Thyroid gland (tissue), 4 donors: ENCODE data around the gene ANKRD10. TPM values are rescaled to one million over a fixed set of nuclear protein-coding genes. Genes with fewer than 3 reads are reported as not detected.
A peak's percentile ranks its signal among the peaks of the same experiment; 100 is the strongest.

Experiments
- DNase-seq, 2 donors: peaks; one replicate each; pipeline ENCODE4 v3.0.0-alpha.2; 2019
- H3K27ac ChIP-seq, 3 donors: fragments of 200-600 bp; sonication (generic); 1 replicate in 2 of 3; 2 replicates in 1 of 3; pipeline ENCODE4 v1.5.1; 2016 to 2019; ENCODE audit warnings: mild to moderate bottlenecking in 1 of 3, moderate library complexity in 1 of 3
- H3K27me3 ChIP-seq: fragments of 200-600 bp; sonication (generic); one replicate; pipeline ENCODE4 v1.5.1; 2019
- H3K36me3 ChIP-seq, 2 donors: fragments of 200-600 bp; sonication (generic); one replicate each; pipeline ENCODE4 v1.5.1; 2016 to 2019
- H3K4me1 ChIP-seq, 2 donors: fragments of 200-600 bp; sonication (generic); one replicate each; pipeline ENCODE4 v1.5.1; 2017 to 2019
- H3K4me3 ChIP-seq, 3 donors: fragments of 200-600 bp; sonication (generic); replicated peaks in 1 of 3; 1 replicate in 2 of 3; 2 replicates in 1 of 3; pipeline ENCODE4 v1.5.1; 2016; ENCODE audit warnings: mild to moderate bottlenecking in 1 of 3
- H3K9me3 ChIP-seq: fragments of 200-600 bp; sonication (generic); one replicate; pipeline ENCODE4 v1.5.1; 2017
- CTCF ChIP-seq, 6 experiments: fragments of 200-600 bp in 3 of 6; fragments of 450-650 bp in 3 of 6; sonication (generic) in 3 of 6; IDR thresholded peaks; one replicate each; pipeline ENCODE4 v1.5.1; 2016 to 2019; ENCODE audit warnings: antibody characterized with exemption in 6 of 6, mild to moderate bottlenecking in 2 of 6, inconsistent platforms in 1 of 6, moderate library complexity in 1 of 6
- POLR2A ChIP-seq, 2 donors: fragments of 450-650 bp; IDR thresholded peaks; one replicate each; pipeline ENCODE4 v1.6.1; 2017; ENCODE audit warnings: antibody characterized with exemption in 2 of 2, mild to moderate bottlenecking in 2 of 2, moderate library complexity in 1 of 2
- WGBS, 2 donors: methylation state at CpG; one replicate each; pipeline ENCODE4 v1.1.5; 2017; 5-methylcytosine and 5-hydroxymethylcytosine counted together
- intact Hi-C: fragments of 100-400 bp; cut with DNase I; formaldehyde crosslinking; loops from one replicate; pipeline ENCODE4 v1.15.1; 2023
- total RNA-seq, 4 donors: library from RNA; depleted of rRNA; stranded (reverse); fragments of >200 nt; gene quantifications; one replicate each; pipeline ENCODE4 v1.2.3, GENCODE V29; 2016

Gene ANKRD10
- total RNA-seq, 4 donors from 2014 or later: 105 to 168 (median 135) TPM

DNA sequence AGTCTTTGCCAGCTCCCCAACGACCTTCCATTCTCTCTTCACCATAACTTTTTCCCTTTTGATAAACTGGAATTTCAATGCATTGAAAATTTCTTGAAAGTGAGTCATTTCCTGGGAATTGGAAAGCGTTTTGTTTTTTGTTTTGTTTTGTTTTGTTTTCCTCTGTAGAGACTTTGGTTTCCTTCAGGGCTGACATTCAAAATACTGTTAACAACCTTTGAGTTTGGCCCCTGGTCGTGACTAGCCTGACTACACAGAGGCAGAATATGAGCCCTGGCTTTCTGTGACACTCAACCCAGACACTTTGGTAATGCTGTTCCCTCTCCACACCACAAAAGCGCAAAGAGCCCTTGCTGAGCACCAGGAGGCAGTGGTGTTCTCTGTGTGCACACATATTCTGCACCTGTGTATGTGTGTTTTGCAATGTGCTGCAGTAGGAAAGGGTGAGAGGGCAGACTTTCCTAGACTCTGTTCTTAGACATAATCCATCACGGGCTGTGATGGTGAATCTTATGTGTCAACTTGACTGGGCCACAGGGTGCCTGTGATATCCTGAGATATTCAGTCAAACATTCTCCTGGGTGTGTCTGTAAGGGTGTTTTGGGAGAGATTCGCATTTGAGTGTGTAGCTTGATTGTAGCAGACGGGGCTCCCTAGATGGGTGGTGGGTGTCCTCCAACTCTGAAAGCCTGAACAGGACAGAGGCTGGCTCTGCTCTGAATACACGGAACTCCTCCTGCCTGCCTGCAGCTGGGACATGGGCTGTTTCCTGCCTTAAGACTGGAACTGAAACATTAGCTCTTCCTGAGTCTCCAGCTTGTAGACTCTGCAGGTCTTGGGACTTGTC lies 29.5 kb upstream of the ANKRD10 start:
- no peak overlapping the region for H3K4me3 ChIP-seq
- no peaks in the 10 kb centered on the region for H3K9me3 ChIP-seq
- 54 to 61% methylated on average over 8 of the region's 8 CpGs for WGBS, 2 donors
- H3K36me3 ChIP-seq: no peaks in the 10 kb centered on the region
- H3K27me3 ChIP-seq: no peaks in the 10 kb centered on the region
- no peak overlapping the region for H3K27ac ChIP-seq
- H3K4me1 ChIP-seq: no peaks in the 10 kb centered on the region
- intact Hi-C loops: no loop called here
- DNase-seq: no peak
- TF ChIP-seq CTCF (IDR thresholded peaks at IDR 0.05) (peak in 2 of 6 experiments; percentile 16 to 27), POLR2A (IDR thresholded peaks at IDR 0.05) (no peak)

GRCh38 chr13:110942248-110942981 lies 27.5 kb upstream of the ANKRD10 start:
- TF ChIP-seq POLR2A (IDR thresholded peaks at IDR 0.05): no peak
- TF ChIP-seq CTCF (IDR thresholded peaks at IDR 0.05): no peak
- 74 to 85% methylated on average over 4 of the region's 4 CpGs for WGBS, 2 donors

DNA sequence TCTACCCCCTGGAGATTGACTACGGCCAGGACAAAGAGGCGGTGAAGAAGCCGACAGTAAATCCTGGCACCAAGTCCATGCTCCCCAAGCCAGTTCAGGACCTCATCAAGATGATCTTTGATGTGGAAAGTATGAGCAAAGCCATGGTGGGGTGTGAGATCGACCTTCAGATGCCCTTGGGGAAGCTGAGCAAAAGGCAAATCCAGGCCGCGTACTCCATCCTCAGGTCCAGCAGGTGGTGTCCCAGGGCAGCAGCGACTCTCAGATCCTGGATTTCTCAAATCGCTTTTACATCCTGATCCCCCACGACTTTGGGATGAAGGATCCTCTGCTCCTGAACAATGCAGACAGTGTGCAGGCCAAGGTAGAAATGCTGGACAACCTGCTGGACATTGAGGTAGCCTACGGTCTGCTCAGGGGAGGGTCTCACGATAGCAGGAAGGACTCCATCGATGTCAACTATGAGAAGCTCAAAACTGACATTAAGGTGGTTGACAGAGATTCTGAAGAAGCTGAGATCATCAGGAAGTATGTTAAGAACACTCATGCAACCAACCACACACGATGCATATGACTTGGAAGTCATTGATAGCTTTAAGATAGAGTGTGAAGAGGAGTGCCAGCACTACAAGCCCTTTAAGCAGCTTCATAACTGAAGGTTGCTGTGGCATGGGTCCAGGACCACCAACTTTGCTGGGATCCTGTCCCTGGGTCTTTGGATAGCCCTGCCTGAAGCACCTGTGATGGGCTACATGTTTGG lies 24.0 kb upstream of the ANKRD10 start:
- H3K9me3 ChIP-seq: no peaks in the 10 kb centered on the region
- no peak for DNase-seq
- no peaks in the 10 kb centered on the region for H3K27me3 ChIP-seq
- WGBS, 2 donors: 80 to 81% methylated on average over 13 of the region's 13 CpGs
- TF ChIP-seq CTCF (IDR thresholded peaks at IDR 0.05) (no peak), POLR2A (IDR thresholded peaks at IDR 0.05) (no peak)
- H3K27ac ChIP-seq: no peak overlapping the region
- no peaks in the 10 kb centered on the region for H3K4me1 ChIP-seq
- H3K4me3 ChIP-seq: no peak overlapping the region
- H3K36me3 ChIP-seq: no peaks in the 10 kb centered on the region
- intact Hi-C loops: no loop called here

More at GRCh38 chr13:110942248-110942981, 27.5 kb upstream of the ANKRD10 start:
- Histone ChIP-seq H3K27ac (no peak overlapping the region), H3K9me3 (no peaks in the 10 kb centered on the region), H3K36me3 (no peaks in the 10 kb centered on the region), H3K4me3 (no peak overlapping the region), H3K4me1 (no peaks in the 10 kb centered on the region), H3K27me3 (no peaks in the 10 kb centered on the region)
- no peak for DNase-seq
- intact Hi-C loops: no loop called here

- H3K4me1 ChIP-seq: no peaks in the 10 kb centered on the region
- no peaks in the 10 kb centered on the region for H3K36me3 ChIP-seq
- H3K27me3 ChIP-seq: no peaks in the 10 kb centered on the region
- WGBS, 2 donors: 92 to 93% methylated on average over 23 of the region's 23 CpGs
- no peak overlapping the region for H3K27ac ChIP-seq
- no peak overlapping the region for H3K4me3 ChIP-seq
- no peaks in the 10 kb centered on the region for H3K9me3 ChIP-seq
- intact Hi-C loops: no loop called here
- DNase-seq: no peak
- TF ChIP-seq POLR2A (IDR thresholded peaks at IDR 0.05) (no peak), CTCF (IDR thresholded peaks at IDR 0.05) (no peak)
These were observed 22.8 kb upstream of the ANKRD10 start for GRCh38 chr13:110937511-110938285.
